GM23338 (cell line): Measurements from ENCODE around the gene LRP1B. TPM values are rescaled to one million over a fixed set of nuclear protein-coding genes. Genes with fewer than 3 reads are reported as not detected.

Experiments used
- ATAC-seq: fragments of 200-7000 bp; cut with Tn5 transposase; 3 replicates; pipeline ENCODE4 v1.9.1; 2020
- DNase-seq: peaks from one replicate; pipeline ENCODE4 v3.0.0-alpha.2; 2015; ENCODE audit warnings: low spot score
- H2AFZ ChIP-seq: fragments of 200-600 bp; sonication (generic); 2 replicates; pipeline ENCODE4 v1.8.0; 2016; ENCODE audit warnings: antibody characterized with exemption, mild to moderate bottlenecking, moderate library complexity
- H3F3A ChIP-seq: fragments of 200-600 bp; sonication (generic); replicated peaks from 2 replicates; pipeline ENCODE4 v1.8.0; 2017; ENCODE audit warnings: antibody characterized with exemption, mixed run types, low read depth
- H3K27ac ChIP-seq: fragments of 200-600 bp; sonication (generic); 2 replicates; pipeline ENCODE4 v1.6.1; 2016; ENCODE audit warnings: low read depth
- H3K27me3 ChIP-seq: fragments of 200-600 bp; sonication (generic); 2 replicates; pipeline ENCODE4 v1.8.0; 2016; ENCODE audit warnings: mild to moderate bottlenecking, mixed run types, moderate library complexity; ENCODE audit not compliant: insufficient read depth
- H3K36me3 ChIP-seq: fragments of 200-600 bp; sonication (generic); 2 replicates; pipeline ENCODE4 v1.8.0; 2016; ENCODE audit warnings: mild to moderate bottlenecking; ENCODE audit not compliant: insufficient read depth
- H3K4me1 ChIP-seq: fragments of 200-600 bp; sonication (generic); 2 replicates; pipeline ENCODE4 v1.8.0; 2016; ENCODE audit warnings: mild to moderate bottlenecking, moderate library complexity; ENCODE audit not compliant: insufficient read depth
- H3K4me2 ChIP-seq: fragments of 200-600 bp; sonication (generic); 2 replicates; pipeline ENCODE4 v1.7.1; 2017; ENCODE audit warnings: mixed run types
- H3K4me3 ChIP-seq: fragments of 200-600 bp; sonication (generic); 2 replicates; pipeline ENCODE4 v1.6.1; 2016; ENCODE audit warnings: mixed run types
- H3K79me2 ChIP-seq: fragments of 200-600 bp; sonication (generic); replicated peaks from 2 replicates; pipeline ENCODE4 v1.8.0; 2017; ENCODE audit warnings: mild to moderate bottlenecking; ENCODE audit not compliant: insufficient read depth
- H3K9me2 ChIP-seq: fragments of 200-600 bp; sonication (generic); 2 replicates; pipeline ENCODE4 v1.8.0; 2017; ENCODE audit not compliant: insufficient read depth
- H4K20me1 ChIP-seq: fragments of 200-600 bp; sonication (generic); replicated peaks from 2 replicates; pipeline ENCODE4 v1.8.0; 2017; ENCODE audit warnings: mild to moderate bottlenecking; ENCODE audit not compliant: insufficient read depth
- H3K27ac Mint-ChIP-seq: 2 replicates; pipeline ENCODE4 v1.8.0; 2020; ENCODE audit warnings: inconsistent platforms, mild to moderate bottlenecking, moderate library complexity, mixed read lengths
- H3K27me3 Mint-ChIP-seq: 3 replicates; pipeline ENCODE4 v1.8.0; 2022; ENCODE audit warnings: low read depth, mild to moderate bottlenecking, moderate library complexity, mixed read lengths, inconsistent platforms; ENCODE audit not compliant: insufficient read depth, poor library complexity
- H3K36me3 Mint-ChIP-seq: 3 replicates; pipeline ENCODE4 v1.8.0; 2021; ENCODE audit warnings: low read depth, mild to moderate bottlenecking, inconsistent platforms, moderate library complexity, mixed read lengths
- H3K4me1 Mint-ChIP-seq: 3 replicates; pipeline ENCODE4 v1.8.0; 2020; ENCODE audit warnings: mild to moderate bottlenecking, inconsistent platforms, mixed read lengths
- H3K4me3 Mint-ChIP-seq: 3 replicates; pipeline ENCODE4 v1.8.0; 2021; ENCODE audit warnings: moderate library complexity, mild to moderate bottlenecking, inconsistent platforms, mixed read lengths
- H3K9me3 Mint-ChIP-seq: 3 replicates; pipeline ENCODE4 v1.8.0; 2020; ENCODE audit warnings: moderate library complexity, mild to moderate bottlenecking, inconsistent platforms, mixed read lengths
- CREB1 ChIP-seq: fragments of 250-450 bp; sonication (Bioruptor Pico); IDR thresholded peaks from 2 replicates; pipeline ENCODE4 v1.5.0; 2020; ENCODE audit warnings: low read depth, mild to moderate bottlenecking, moderate library complexity
- EZH2phosphoT487 ChIP-seq: fragments of 200-600 bp; sonication (generic); IDR thresholded peaks from one replicate; pipeline ENCODE4 v1.8.1; 2018; ENCODE audit warnings: antibody characterized with exemption; ENCODE audit not compliant: unreplicated experiment
- STAT1 ChIP-seq: IDR thresholded peaks from one replicate; pipeline ENCODE4 v1.6.1; 2016; ENCODE audit warnings: antibody characterized with exemption; ENCODE audit not compliant: unreplicated experiment
- ZNF114 ChIP-seq: fragments of 250-450 bp; sonication (Bioruptor Pico); IDR thresholded peaks from 2 replicates; pipeline ENCODE4 v1.5.0; 2020; ENCODE audit warnings: mild to moderate bottlenecking, moderate library complexity
- ZNF331 ChIP-seq: fragments of 250-450 bp; sonication (Bioruptor Pico); IDR thresholded peaks from 2 replicates; pipeline ENCODE4 v1.5.0; 2020; ENCODE audit warnings: low read depth, mild to moderate bottlenecking, moderate library complexity
- polyA plus RNA-seq: library from polyadenylated mRNA; unstranded; fragments of >200 nt; fragmentation: Nextera tagmentation; extraction: Ambion mirVana; gene quantifications from 2 replicates; pipeline ENCODE4 v1.2.1, GENCODE V29; 2016
- total RNA-seq: library from RNA; depleted of rRNA; stranded (reverse); fragments of >200 nt; shearing (Covaris generic); gene quantifications from 2 replicates; pipeline ENCODE4 v1.2.3, GENCODE V29; 2014
- TF ChIP-seq, protein P1 (sequence below): IDR thresholded peaks from 2 replicates; pipeline ENCODE4 v1.6.1; 2016; ENCODE audit warnings: antibody characterized with exemption
- TF ChIP-seq, protein P2 (sequence below): IDR thresholded peaks from one replicate; pipeline ENCODE4 v1.6.1; 2018; ENCODE audit warnings: antibody characterized with exemption; ENCODE audit not compliant: unreplicated experiment
- TF ChIP-seq, protein P3 (sequence below), 2 experiments: fragments of 200-600 bp in 1 of 2; sonication (generic) in 1 of 2; conservative IDR thresholded peaks; 2 replicates each; pipeline versions ENCODE4 v1.5.1 to v1.6.1; 2016 to 2017; ENCODE audit warnings: antibody characterized with exemption in 2 of 2, low read depth in 2 of 2, mild to moderate bottlenecking in 2 of 2, moderate library complexity in 1 of 2
- TF ChIP-seq, protein P4 (sequence below): fragments of 250-450 bp; sonication (Bioruptor Pico); IDR thresholded peaks from 2 replicates; pipeline ENCODE4 v1.5.0; 2020; ENCODE audit warnings: mild to moderate bottlenecking, moderate library complexity

Gene LRP1B
- total and polyA plus RNA-seq, 2 experiments from 2014 or later = 0.15 to 0.97 TPM

DNA sequence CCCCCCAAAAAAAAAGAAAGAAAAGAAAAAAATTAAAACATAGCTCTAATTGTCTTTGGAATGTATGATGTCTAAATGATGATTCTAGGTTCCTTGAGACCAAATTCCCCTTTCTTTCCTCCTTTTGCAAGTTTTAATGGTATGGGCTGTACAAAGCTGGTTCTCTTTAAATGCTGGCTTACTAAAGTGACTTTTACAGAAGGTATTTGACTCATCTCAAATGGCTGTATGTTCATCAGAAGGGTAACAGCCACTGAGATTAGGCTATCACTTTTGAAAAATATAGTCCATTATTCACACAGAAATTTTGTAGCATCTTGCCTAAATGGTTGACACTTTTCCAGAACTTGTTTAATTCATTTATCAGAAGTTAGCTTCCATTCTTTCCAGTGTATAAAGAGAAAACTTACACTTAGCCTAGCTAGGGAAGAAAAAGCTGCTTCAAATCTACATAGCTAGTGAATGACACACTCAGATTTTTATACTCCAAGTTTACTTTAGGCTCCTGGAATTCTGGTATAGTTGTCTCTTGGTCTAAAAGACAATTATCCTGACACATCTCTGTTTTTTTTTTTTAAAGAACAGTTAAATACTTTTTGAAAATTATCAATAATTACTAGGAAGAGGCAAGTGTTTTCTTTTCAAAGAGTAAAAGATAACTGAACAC, 622.6 kb downstream of the LRP1B start:
- Histone ChIP-seq H3K27ac (no peak overlapping the region), H3K4me2 (no peak overlapping the region), H3K27me3 (no peaks in the 10 kb centered on the region), H3K4me1 (no peaks in the 10 kb centered on the region), H3K9me2 (no peaks in the 10 kb centered on the region), H3K4me3 (no peak overlapping the region), H4K20me1 (no peaks in the 10 kb centered on the region), H3K36me3 (no peaks in the 10 kb centered on the region), H2AFZ (no peak overlapping the region), H3F3A (no peaks in the 10 kb centered on the region), H3K79me2 (no peaks in the 10 kb centered on the region)
- H3K4me3 Mint-ChIP-seq = no peak overlapping the region
- H3K4me1 Mint-ChIP-seq = no peaks in the 10 kb centered on the region
- no peaks in the 10 kb centered on the region for H3K27me3 Mint-ChIP-seq
- no peaks in the 10 kb centered on the region for H3K9me3 Mint-ChIP-seq
- TF ChIP-seq ZNF114 (CRISPR knock-in tag) = no peak
- no peak for TF ChIP-seq ZNF331 (CRISPR knock-in tag)
- TF ChIP-seq, protein P1, sequence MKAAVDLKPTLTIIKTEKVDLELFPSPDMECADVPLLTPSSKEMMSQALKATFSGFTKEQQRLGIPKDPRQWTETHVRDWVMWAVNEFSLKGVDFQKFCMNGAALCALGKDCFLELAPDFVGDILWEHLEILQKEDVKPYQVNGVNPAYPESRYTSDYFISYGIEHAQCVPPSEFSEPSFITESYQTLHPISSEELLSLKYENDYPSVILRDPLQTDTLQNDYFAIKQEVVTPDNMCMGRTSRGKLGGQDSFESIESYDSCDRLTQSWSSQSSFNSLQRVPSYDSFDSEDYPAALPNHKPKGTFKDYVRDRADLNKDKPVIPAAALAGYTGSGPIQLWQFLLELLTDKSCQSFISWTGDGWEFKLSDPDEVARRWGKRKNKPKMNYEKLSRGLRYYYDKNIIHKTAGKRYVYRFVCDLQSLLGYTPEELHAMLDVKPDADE = no peak
- no peak for TF ChIP-seq CREB1
- TF ChIP-seq, protein P2, sequence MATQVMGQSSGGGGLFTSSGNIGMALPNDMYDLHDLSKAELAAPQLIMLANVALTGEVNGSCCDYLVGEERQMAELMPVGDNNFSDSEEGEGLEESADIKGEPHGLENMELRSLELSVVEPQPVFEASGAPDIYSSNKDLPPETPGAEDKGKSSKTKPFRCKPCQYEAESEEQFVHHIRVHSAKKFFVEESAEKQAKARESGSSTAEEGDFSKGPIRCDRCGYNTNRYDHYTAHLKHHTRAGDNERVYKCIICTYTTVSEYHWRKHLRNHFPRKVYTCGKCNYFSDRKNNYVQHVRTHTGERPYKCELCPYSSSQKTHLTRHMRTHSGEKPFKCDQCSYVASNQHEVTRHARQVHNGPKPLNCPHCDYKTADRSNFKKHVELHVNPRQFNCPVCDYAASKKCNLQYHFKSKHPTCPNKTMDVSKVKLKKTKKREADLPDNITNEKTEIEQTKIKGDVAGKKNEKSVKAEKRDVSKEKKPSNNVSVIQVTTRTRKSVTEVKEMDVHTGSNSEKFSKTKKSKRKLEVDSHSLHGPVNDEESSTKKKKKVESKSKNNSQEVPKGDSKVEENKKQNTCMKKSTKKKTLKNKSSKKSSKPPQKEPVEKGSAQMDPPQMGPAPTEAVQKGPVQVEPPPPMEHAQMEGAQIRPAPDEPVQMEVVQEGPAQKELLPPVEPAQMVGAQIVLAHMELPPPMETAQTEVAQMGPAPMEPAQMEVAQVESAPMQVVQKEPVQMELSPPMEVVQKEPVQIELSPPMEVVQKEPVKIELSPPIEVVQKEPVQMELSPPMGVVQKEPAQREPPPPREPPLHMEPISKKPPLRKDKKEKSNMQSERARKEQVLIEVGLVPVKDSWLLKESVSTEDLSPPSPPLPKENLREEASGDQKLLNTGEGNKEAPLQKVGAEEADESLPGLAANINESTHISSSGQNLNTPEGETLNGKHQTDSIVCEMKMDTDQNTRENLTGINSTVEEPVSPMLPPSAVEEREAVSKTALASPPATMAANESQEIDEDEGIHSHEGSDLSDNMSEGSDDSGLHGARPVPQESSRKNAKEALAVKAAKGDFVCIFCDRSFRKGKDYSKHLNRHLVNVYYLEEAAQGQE = no peak
- TF ChIP-seq EZH2phosphoT487 = no peak
- DNase-seq (no peak), ATAC-seq (no peak)
- no peaks in the 10 kb centered on the region for H3K36me3 Mint-ChIP-seq
- no peak overlapping the region for H3K27ac Mint-ChIP-seq

DNA sequence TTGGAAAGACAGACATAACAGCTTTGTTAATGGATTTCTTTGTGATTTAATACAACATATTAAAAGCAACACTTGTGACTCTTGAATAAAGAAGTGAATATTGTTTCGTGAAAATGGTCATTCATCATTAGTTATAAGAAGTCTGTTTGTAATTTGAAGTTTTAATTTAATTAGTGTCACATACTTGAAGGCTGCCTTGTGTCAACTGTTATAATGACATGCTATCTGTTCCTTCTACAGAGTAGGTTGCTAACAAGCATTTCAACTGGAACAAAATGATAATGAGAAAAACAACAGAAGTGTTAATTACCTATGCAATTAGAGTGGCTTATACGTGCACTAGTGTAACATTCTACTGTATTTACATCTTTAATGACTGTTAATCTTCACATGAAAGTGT, 624.7 kb downstream of the LRP1B start:
- DNase-seq (no peak), ATAC-seq (no peak)
- Histone ChIP-seq H3K36me3 (no peaks in the 10 kb centered on the region), H3K79me2 (no peaks in the 10 kb centered on the region), H3K4me3 (no peak overlapping the region), H3F3A (no peaks in the 10 kb centered on the region), H3K27me3 (no peaks in the 10 kb centered on the region), H4K20me1 (no peaks in the 10 kb centered on the region), H2AFZ (no peak overlapping the region), H3K9me2 (no peaks in the 10 kb centered on the region), H3K4me1 (no peaks in the 10 kb centered on the region), H3K4me2 (no peak overlapping the region), H3K27ac (no peak overlapping the region)
- no peaks in the 10 kb centered on the region for H3K9me3 Mint-ChIP-seq
- no peaks in the 10 kb centered on the region for H3K36me3 Mint-ChIP-seq
- no peaks in the 10 kb centered on the region for H3K4me1 Mint-ChIP-seq
- H3K27me3 Mint-ChIP-seq = no peaks in the 10 kb centered on the region
- H3K4me3 Mint-ChIP-seq = no peak overlapping the region
- no peak overlapping the region for H3K27ac Mint-ChIP-seq
- TF ChIP-seq, protein P3, sequence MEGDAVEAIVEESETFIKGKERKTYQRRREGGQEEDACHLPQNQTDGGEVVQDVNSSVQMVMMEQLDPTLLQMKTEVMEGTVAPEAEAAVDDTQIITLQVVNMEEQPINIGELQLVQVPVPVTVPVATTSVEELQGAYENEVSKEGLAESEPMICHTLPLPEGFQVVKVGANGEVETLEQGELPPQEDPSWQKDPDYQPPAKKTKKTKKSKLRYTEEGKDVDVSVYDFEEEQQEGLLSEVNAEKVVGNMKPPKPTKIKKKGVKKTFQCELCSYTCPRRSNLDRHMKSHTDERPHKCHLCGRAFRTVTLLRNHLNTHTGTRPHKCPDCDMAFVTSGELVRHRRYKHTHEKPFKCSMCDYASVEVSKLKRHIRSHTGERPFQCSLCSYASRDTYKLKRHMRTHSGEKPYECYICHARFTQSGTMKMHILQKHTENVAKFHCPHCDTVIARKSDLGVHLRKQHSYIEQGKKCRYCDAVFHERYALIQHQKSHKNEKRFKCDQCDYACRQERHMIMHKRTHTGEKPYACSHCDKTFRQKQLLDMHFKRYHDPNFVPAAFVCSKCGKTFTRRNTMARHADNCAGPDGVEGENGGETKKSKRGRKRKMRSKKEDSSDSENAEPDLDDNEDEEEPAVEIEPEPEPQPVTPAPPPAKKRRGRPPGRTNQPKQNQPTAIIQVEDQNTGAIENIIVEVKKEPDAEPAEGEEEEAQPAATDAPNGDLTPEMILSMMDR (conservative IDR thresholded peaks at IDR 0.05; ENCODE audit: low read depth in 2 of 2) = no peak
- TF ChIP-seq ZNF114 (CRISPR knock-in tag) = no peak
- TF ChIP-seq ZNF331 (CRISPR knock-in tag) = no peak
- no peak for TF ChIP-seq STAT1
- TF ChIP-seq, protein P4, sequence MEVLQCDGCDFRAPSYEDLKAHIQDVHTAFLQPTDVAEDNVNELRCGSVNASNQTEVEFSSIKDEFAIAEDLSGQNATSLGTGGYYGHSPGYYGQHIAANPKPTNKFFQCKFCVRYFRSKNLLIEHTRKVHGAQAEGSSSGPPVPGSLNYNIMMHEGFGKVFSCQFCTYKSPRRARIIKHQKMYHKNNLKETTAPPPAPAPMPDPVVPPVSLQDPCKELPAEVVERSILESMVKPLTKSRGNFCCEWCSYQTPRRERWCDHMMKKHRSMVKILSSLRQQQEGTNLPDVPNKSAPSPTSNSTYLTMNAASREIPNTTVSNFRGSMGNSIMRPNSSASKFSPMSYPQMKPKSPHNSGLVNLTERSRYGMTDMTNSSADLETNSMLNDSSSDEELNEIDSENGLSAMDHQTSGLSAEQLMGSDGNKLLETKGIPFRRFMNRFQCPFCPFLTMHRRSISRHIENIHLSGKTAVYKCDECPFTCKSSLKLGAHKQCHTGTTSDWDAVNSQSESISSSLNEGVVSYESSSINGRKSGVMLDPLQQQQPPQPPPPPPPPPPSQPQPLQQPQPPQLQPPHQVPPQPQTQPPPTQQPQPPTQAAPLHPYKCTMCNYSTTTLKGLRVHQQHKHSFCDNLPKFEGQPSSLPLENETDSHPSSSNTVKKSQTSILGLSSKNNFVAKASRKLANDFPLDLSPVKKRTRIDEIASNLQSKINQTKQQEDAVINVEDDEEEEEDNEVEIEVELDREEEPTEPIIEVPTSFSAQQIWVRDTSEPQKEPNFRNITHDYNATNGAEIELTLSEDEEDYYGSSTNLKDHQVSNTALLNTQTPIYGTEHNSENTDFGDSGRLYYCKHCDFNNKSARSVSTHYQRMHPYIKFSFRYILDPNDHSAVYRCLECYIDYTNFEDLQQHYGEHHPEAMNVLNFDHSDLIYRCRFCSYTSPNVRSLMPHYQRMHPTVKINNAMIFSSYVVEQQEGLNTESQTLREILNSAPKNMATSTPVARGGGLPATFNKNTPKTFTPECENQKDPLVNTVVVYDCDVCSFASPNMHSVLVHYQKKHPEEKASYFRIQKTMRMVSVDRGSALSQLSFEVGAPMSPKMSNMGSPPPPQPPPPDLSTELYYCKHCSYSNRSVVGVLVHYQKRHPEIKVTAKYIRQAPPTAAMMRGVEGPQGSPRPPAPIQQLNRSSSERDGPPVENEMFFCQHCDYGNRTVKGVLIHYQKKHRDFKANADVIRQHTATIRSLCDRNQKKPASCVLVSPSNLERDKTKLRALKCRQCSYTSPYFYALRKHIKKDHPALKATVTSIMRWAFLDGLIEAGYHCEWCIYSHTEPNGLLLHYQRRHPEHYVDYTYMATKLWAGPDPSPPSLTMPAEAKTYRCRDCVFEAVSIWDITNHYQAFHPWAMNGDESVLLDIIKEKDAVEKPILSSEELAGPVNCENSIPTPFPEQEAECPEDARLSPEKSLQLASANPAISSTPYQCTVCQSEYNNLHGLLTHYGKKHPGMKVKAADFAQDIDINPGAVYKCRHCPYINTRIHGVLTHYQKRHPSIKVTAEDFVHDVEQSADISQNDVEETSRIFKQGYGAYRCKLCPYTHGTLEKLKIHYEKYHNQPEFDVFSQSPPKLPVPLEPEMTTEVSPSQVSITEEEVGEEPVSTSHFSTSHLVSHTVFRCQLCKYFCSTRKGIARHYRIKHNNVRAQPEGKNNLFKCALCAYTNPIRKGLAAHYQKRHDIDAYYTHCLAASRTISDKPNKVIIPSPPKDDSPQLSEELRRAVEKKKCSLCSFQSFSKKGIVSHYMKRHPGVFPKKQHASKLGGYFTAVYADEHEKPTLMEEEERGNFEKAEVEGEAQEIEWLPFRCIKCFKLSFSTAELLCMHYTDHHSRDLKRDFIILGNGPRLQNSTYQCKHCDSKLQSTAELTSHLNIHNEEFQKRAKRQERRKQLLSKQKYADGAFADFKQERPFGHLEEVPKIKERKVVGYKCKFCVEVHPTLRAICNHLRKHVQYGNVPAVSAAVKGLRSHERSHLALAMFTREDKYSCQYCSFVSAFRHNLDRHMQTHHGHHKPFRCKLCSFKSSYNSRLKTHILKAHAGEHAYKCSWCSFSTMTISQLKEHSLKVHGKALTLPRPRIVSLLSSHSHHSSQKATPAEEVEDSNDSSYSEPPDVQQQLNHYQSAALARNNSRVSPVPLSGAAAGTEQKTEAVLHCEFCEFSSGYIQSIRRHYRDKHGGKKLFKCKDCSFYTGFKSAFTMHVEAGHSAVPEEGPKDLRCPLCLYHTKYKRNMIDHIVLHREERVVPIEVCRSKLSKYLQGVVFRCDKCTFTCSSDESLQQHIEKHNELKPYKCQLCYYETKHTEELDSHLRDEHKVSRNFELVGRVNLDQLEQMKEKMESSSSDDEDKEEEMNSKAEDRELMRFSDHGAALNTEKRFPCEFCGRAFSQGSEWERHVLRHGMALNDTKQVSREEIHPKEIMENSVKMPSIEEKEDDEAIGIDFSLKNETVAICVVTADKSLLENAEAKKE = no peak
